HFF-Myc (cell line): ENCODE results near the gene HSPA4.

ENCODE experiments used
- DNase-seq: peaks from one replicate; pipeline ENCODE4 v3.0.0-alpha.2; 2011; ENCODE audit warnings: low read depth; ENCODE audit errors: extremely low read depth
- H3K4me3 ChIP-seq: replicated peaks from 2 replicates; pipeline ENCODE4 v1.5.1; 2011; ENCODE audit warnings: low read depth, mild to moderate bottlenecking, control low read depth, low read length
- TF ChIP-seq, protein P1 (sequence below): IDR thresholded peaks from 2 replicates; pipeline ENCODE4 v1.5.1; 2012; ENCODE audit warnings: mild to moderate bottlenecking, low read depth, low read length, control low read depth; ENCODE audit errors: missing control alignments

The HSPA4 gene

DNA sequence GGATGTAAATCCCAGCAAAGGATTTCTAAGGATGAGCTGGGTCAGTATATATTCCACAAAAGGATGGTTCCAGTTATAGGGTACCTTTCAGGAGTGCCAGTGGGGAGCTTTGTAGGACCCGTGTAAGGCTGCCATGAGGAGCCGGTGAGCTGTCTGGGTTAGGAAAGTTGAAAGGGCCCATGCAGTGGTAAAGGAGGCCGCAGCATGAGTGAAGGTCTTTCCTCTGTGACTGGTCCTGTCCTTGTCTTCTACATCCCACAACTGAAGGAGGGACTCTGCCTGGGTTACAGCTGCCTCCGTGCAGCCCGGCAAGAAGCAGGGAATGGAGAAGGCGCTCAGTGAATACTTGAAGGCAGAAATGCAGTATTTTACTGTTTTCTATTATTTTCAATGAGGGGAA is 58.9 kb downstream of the HSPA4 start:
- DNase-seq, result no peak
- H3K4me3 ChIP-seq, result no peak overlapping the region
- TF ChIP-seq, protein P1, sequence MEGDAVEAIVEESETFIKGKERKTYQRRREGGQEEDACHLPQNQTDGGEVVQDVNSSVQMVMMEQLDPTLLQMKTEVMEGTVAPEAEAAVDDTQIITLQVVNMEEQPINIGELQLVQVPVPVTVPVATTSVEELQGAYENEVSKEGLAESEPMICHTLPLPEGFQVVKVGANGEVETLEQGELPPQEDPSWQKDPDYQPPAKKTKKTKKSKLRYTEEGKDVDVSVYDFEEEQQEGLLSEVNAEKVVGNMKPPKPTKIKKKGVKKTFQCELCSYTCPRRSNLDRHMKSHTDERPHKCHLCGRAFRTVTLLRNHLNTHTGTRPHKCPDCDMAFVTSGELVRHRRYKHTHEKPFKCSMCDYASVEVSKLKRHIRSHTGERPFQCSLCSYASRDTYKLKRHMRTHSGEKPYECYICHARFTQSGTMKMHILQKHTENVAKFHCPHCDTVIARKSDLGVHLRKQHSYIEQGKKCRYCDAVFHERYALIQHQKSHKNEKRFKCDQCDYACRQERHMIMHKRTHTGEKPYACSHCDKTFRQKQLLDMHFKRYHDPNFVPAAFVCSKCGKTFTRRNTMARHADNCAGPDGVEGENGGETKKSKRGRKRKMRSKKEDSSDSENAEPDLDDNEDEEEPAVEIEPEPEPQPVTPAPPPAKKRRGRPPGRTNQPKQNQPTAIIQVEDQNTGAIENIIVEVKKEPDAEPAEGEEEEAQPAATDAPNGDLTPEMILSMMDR, result no peak

DNA sequence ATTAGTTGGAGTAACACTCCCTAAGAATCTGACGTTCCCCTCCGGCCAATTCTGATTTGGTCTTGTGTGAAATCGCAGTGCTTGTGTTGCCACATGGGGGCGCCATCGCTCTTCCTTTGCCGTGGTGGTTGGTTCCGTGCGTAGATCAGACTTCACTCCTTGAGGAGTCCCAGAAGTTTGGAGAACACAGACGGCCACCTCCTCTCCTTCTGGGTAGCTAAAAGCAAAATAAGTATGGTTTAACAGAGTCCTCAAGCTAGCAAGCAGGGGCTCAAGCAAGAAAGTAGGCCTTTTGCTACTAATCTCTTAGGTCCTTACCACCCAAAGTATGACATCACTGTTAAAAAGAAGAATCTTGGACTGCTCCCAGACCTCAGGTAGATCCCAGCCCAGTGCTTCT is 59.5 kb downstream of the HSPA4 start:
- H3K4me3 ChIP-seq, result no peak overlapping the region
- peak; percentile 69 for DNase-seq
- TF ChIP-seq, protein P1, result peak; percentile 92

DNA sequence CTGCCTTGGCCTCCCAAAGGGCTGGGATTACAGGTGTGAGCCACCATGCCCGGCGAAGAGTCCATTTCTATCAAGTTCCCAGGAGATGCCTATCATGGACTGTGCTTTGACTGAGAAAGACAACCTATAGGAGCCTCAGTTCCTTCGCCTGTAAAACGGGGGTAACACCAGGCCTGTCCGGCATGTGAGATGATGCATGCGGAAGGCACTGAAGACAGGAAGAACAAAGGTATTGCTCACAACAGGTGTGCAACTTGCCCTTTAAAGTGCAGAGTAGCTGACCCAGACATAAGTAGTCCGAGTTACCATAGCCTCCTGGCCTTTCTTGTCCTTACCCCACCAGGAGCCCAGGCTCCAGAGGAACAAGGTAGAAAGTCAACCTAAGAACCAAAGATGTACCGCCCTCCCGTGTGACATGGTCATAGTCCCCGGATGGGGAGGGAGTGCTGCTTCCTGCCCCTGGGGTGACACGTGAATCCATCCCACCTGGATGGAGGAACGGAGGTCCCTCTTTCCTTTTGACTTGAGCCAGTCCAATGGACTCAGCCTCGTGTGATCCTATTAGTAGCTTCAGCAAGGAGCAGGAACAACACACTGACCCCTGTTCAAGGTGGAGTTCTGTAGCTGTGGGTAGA is 60.3 kb downstream of the HSPA4 start:
- DNase-seq, result no peak
- TF ChIP-seq, protein P1, result no peak
- H3K4me3 ChIP-seq, result no peak overlapping the region

DNA sequence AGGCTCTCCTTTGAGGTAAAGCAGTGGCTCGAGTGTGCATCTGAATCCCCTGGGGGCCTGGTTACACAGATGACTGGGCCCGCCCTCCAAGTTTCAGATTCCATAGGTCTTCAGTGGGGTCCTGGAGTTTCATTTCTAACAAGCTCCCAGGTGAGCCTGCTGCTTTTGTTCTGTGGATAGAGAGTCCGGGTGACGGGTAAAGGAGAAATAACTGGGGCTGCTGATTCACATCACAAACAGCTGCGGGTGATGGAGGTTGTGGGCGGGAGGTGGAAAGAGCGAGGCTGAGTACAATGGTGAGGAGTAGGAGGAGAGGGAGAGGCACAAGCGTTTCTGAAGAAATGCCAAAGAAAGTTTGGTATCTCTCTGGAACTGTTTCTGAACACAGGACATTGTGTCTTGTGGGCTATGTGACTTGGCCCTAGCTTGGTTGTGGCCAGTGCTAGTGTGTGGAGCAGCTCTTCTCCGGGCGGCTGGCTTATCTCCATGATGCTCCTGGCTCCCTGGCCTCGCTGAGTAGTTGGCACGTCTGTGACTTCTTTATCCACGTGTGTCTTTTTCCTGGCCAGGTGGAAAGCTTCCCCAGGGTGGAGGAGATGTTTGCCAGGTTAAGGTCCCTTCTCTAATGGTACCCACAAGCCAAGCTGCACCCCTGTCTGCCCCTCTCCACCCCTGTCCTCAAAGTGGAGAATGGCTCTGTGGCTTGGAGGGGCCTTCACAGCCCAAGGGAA is 61.7 kb downstream of the HSPA4 start:
- no peak for DNase-seq
- no peak overlapping the region for H3K4me3 ChIP-seq
- TF ChIP-seq, protein P1, result no peak

DNA sequence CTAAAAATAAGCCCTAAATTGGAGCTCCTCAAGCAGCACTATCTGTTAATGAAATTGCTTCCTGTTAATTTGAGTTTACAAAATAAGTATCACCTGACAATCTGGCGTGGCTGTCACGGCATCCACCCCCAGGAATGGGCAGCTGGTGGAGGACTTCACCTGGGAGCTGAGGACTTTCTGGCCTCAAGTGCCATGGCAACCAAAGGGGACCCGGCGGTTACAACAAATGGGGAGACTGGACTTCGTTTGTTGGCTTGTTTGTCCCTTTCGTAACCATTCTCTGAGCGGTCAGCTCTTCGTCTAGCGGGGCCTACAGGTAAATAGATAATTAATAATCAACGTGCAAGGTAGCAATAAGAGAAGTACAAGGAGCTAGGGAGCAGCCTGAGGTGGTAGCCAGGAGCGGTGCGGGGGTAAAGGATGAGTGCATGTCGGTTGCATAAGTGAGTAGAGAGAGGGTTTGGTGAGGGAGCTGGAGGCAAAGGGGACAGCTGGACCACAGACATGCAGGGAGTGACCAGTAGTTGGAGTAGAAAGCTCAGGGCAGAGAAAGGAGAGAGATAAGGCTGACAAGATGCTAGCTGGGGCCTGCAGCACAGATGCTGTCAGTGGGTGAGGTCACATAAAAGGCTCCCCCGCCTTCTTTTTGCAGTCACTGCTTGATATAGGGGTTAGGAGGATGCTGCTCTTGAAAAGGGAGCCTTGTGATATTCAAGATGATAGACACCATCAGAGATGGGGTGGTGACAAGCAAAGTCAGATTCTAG is 62.5 kb downstream of the HSPA4 start:
- DNase-seq, result no peak
- no peak overlapping the region for H3K4me3 ChIP-seq
- TF ChIP-seq, protein P1, result no peak

DNA sequence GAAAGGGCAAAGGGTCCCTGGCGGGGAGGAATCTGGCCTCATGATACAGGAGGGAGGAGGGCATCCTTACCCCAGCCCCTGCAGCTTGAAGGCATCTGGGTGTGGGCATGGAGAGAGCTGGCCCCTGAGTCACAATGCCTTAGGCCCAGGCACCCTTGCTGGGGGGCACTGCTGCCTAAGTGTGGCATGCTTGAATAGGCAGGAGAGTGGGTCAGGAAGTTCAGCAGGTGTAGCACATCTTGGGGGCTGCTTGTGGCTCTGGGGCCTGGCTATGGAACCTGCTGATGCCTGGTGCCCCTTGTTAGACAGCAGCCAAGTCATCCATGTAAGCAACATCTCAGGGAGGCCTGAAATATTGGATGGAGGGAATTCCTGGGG is 63.1 kb downstream of the HSPA4 start:
- no peak for DNase-seq
- H3K4me3 ChIP-seq, result no peak overlapping the region
- TF ChIP-seq, protein P1, result no peak
